Muscle of leg (tissue), 11 donors: Measurements from ENCODE around the gene NHERF2. TPM values are rescaled to one million over a fixed set of nuclear protein-coding genes. Genes with fewer than 3 reads are reported as not detected.

ENCODE experiments used
- DNase-seq: peaks from one replicate; pipeline ENCODE4 v3.0.0; 2013
- H3K27ac ChIP-seq: one replicate; pipeline ENCODE4 v1.5.1; 2013; ENCODE audit warnings: mild to moderate bottlenecking, low read length, control low read depth
- H3K27me3 ChIP-seq: one replicate; pipeline ENCODE4 v1.6.1; 2013; ENCODE audit warnings: low read length; ENCODE audit not compliant: control insufficient read depth, insufficient read depth
- H3K36me3 ChIP-seq: one replicate; pipeline ENCODE4 v1.6.1; 2013; ENCODE audit warnings: low read length; ENCODE audit not compliant: control insufficient read depth, insufficient read depth
- H3K4me1 ChIP-seq: one replicate; pipeline ENCODE4 v1.6.1; 2013; ENCODE audit warnings: low read length; ENCODE audit not compliant: control insufficient read depth, insufficient read depth
- H3K4me3 ChIP-seq: one replicate; pipeline ENCODE4 v1.5.1; 2013; ENCODE audit warnings: low read length, control low read depth
- H3K9me3 ChIP-seq: replicated peaks from 2 replicates; pipeline ENCODE4 v1.6.1; 2013; ENCODE audit warnings: low read depth, low read length; ENCODE audit not compliant: control insufficient read depth
- WGBS: methylation state at CpG from one replicate; pipeline ENCODE4 v1.1.5; 2013; ENCODE audit warnings: missing lambda C conversion rate; ENCODE audit not compliant: insufficient coverage; 5-methylcytosine and 5-hydroxymethylcytosine counted together
- polyA plus RNA-seq, 8 donors: library from polyadenylated mRNA; unstranded; fragments of 120-200 nt; gene quantifications; one replicate each; pipeline versions ENCODE4 v1.2.1 to v1.2.3, GENCODE V29; 2013; ENCODE audit warnings: inconsistent platforms in 1 of 8, low replicate concordance in 1 of 8; ENCODE audit not compliant: insufficient read length in 8 of 8, insufficient read depth in 1 of 8
- total RNA-seq: library from RNA; stranded (reverse); fragments of 120-200 nt; gene quantifications from one replicate; pipeline ENCODE4 v1.2.4, GENCODE V29; 2013

Gene NHERF2
- total and polyA plus RNA-seq, 9 donors = 22.1 to 60.6 (median 45.4) TPM

DNA sequence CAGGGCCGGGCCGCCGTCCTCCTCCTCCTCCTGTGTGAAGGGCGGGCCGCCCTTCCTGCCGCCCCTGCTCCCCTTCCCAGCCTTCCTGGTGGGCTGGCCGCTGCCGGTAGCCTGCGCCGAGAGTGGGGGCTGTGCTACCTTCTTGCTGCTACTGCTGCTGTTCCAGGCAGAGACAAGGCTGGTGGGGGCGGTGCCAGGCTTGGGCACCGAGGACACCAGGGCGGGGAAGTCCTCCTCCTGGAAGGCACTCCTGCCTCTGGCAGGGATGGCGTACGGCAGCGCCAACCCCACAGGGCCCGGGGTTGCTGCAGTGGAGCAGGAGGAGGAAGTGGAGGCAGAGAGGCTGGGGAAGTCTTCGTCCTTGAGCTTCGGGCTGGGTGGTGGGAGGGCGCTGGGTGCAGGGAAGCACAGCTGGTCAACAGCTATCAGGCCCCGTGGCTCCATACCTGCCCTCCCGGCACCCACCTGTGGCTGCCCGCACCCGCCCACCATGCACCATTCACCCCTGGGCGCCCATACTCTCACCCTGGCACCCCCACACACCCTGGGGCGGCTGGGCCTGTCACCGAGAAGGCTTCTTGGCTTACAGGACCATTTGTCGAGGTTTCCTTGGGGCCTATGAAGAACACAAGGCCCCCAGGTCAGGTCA, 26.7 kb upstream of the NHERF2 start:
- Histone ChIP-seq H3K36me3 (peaks cover 69% of the 10 kb centered on the region), H3K27ac (no peak overlapping the region), H3K4me1 (peaks cover 30% of the 10 kb centered on the region), H3K9me3 (no peaks in the 10 kb centered on the region), H3K4me3 (no peak overlapping the region), H3K27me3 (no peaks in the 10 kb centered on the region)
- DNase-seq = no peak
- WGBS = 88% methylated on average over 20 of the region's 28 CpGs

DNA sequence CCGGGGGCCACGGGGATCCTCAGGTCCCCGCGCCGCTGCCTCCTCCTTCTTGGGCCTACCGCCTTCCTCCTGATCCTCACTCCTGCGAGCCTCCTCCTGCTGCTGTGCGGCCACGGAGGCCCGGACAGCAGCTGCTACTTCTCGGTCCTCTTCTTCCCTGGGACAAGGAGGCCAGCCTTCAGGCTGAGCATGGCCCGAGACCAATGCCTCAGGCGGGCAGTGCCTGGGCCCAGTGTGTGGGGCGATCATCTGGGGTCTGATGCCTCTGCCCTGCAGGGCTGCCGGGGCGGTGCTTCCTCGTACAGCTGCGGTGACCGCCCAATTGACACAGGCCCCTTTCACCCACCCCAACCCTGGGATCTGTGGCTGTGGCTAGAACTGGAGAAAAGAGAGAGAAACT, 25.7 kb upstream of the NHERF2 start:
- H3K27me3 ChIP-seq = no peaks in the 10 kb centered on the region
- no peak overlapping the region for H3K27ac ChIP-seq
- 92% methylated on average over 14 of the region's 19 CpGs for WGBS
- H3K9me3 ChIP-seq = no peaks in the 10 kb centered on the region
- H3K36me3 ChIP-seq = peaks cover 72% of the 10 kb centered on the region
- no peak overlapping the region for H3K4me3 ChIP-seq
- H3K4me1 ChIP-seq = peaks cover 40% of the 10 kb centered on the region
- DNase-seq = no peak

DNA sequence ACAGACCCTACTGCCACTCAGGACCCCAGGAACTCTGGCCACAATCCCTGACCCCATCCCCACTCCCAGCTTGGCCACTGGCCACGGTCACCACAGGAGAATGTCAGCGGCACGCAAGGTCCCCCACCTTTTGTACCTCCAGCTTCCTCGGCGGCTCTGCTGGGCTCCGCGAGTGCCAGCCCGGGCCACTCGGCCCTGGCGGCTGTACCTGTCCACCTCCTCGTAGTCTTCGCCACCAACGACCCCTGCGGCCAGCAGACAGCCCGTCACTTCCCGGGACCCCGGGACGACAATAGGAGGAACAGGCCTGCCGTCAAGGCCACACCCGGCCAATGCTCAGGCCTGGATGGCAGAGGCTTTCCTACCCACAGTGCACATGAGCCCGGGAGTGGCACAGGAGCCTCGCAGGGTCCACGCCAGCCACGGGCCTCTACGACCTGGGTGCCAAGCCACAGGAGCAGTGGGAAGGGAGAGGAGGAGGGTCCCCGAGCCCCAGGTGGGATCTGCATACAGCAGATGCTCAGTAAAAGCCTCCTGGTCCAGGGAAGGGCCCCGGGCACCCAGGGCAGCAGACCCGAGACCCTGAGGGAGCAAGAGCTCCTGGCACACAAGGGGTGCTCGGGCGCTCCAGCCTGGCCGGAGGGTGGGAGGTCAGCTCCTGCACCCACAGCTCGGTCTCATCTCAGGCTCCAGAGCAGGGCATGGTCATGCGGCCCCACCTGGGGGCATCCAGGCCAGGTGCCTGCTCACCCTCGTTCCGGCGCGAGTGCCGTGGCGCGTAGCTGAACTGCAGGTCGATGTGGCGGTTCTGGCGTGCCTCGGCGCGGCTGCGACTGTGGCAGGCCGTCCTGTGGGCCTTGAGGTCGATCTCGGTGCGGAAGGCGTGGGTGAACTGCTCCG, 25.0 kb upstream of the NHERF2 start:
- Histone ChIP-seq H3K4me3 (no peak overlapping the region), H3K27ac (no peak overlapping the region), H3K36me3 (peaks cover 70% of the 10 kb centered on the region), H3K4me1 (peaks cover 44% of the 10 kb centered on the region), H3K27me3 (no peaks in the 10 kb centered on the region), H3K9me3 (no peaks in the 10 kb centered on the region)
- WGBS = 94% methylated on average over 51 of the region's 53 CpGs
- no peak for DNase-seq

DNA sequence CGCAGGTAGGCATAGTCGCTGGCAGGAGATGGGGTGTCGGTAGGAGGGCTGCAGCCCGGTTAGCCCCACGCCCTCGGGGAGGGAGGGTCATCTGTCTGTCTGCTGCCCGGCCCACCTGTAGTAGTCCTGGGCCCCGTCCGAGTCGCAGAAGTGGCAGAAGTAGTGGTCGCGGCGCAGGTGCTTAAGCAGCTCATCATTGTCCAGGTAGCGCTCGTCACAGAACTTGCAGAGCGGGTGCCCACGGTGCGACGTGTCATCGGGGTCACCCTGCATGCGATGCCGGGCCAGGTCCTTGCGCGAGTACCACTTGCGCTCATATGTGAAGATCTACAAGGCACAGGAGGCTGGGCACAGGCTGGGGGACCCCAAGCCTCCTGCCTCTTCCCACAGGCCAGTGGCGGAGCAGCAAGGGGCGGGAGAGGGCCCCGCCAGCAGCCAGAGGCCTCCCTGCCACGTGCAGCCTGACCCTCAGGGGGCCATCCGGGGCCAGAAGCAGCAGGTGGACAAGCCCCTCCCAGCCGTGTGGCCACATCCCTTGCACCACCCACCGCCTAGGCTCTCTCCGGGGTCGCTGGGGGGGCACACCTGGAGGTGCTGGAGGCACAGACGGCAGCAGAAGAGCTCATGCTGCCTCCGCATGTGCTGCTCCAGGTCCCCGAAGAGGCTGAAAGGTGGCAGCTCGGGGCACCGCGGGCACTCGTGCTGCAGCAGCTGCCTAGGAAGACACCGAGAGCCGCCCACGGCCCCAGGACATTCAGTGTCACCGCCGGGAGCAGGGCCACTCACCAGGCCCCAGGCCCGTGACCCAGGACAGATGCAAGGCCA, 24.1 kb upstream of the NHERF2 start:
- Histone ChIP-seq H3K36me3 (peaks cover 68% of the 10 kb centered on the region), H3K4me1 (peaks cover 54% of the 10 kb centered on the region), H3K27me3 (no peaks in the 10 kb centered on the region), H3K4me3 (no peak overlapping the region), H3K9me3 (no peaks in the 10 kb centered on the region), H3K27ac (peak overlapping the region; percentile 35)
- WGBS = 92% methylated on average over 42 of the region's 47 CpGs
- no peak for DNase-seq

DNA sequence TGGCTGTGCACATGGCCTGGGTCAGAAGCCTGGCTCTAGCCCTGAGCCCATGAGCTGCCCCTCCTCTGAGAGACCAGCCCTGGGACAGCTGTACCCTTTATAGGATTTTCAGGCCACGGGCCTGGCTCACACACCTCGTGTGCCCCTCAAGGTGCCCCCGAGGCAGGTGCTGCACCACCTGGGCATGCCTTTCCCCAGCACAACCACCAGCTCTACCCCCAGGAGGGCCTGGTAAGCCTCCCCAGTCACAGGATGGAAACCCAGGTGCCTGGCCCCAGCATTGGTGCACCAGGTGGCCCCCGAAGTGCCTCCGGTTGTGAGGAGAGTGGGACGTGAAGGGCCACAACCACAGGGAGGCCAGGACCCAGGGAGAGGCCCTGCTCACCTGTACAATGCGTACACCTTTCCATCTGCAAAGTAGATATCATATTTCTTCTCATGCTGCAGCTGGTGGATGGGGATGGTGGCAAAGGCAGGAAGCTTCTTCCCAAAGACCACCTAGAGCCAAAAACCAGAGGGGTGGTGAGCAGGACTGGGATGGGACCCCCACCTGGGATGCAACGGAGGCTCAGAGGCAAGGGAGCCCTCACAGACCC, 23.4 kb upstream of the NHERF2 start:
- H3K4me3 ChIP-seq = no peak overlapping the region
- DNase-seq = no peak
- H3K4me1 ChIP-seq = peaks cover 61% of the 10 kb centered on the region
- WGBS = 82% methylated on average over 6 of the region's 8 CpGs
- H3K27me3 ChIP-seq = no peaks in the 10 kb centered on the region
- H3K9me3 ChIP-seq = no peaks in the 10 kb centered on the region
- H3K36me3 ChIP-seq = peaks cover 65% of the 10 kb centered on the region
- peak overlapping the region; percentile 67 for H3K27ac ChIP-seq

DNA sequence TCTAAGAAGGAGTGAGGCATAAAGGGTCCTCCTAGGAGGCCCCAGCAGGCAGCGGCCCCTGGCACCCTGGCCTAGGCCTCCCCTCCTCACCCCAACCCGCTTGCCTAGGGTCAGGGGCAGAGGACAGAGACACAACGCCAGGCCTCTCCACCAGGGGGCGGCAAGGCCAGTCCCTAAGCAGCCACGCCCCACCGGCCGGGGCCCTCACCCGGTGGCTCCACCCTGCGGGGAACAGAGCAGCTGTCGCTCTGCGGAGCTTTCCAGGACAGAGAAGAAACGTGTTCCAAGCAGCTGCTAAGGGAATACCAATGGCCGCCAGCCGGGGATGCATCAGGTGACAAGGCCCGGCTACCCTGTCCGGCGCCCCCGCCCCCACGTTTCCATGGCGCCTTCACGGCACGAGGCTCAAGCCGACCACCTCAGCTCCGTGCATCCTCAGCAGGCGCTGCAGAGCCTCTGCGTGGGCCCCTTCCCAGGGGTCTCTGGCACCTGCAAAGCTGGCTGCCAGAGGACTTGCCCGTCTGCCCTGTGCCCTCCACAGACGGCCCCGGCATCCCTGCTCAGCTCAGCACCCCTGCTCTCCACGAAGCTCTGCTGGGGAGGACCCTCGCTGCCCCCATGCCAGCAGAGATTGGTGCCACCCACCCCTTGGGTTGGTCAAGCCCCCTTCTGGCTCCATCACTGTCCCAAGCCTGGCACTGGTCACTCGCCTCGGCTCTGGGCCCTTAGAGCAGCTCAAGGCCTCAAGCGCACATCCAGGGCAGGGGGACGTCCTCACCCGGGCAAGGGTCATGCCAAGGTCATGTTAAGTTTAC, 22.7 kb upstream of the NHERF2 start:
- WGBS = 19% methylated on average over 36 of the region's 36 CpGs
- H3K27ac ChIP-seq = peak overlapping the region; percentile 78
- peaks cover 58% of the 10 kb centered on the region for H3K36me3 ChIP-seq

DNA sequence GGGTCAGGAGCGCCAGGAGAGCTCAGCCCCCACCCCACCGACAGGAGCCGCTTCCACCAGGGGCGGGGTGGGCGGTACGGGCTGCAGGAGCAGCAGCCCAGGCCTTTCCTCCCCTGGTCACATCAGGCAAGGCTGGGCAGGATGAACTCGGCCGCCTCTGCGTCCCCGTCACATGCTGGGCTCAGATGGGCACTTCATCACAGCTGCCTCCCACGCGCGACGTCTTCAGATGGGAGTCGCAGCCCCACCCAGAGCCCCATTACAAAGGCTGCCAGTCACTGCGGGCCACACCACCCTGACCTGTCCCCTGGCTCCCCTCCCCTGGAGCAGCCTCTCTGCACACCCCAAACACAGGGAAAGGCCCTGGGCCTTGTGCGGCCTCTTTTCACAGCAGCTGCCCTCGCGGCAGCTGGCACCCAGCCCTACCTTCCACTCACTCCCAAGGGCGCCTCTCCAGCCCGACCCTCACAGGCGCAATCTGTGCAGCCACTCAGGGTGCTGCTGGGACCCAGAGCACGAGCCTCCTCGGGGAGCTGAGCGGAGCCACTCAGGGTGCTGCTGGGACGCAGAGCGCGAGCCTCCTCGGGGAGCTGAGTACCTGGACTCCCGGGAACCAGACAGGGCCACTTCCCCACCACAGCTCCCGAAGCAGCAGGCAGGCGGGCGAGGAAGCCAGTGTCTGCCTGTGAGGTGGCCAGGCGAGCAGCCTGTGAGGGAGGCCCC, 21.7 kb upstream of the NHERF2 start:
- peak overlapping the region; percentile 78 for H3K27ac ChIP-seq
- H3K36me3 ChIP-seq = peaks cover 49% of the 10 kb centered on the region
- 61% methylated on average over 25 of the region's 34 CpGs for WGBS
- DNase-seq = no peak
- H3K4me1 ChIP-seq = peaks cover 69% of the 10 kb centered on the region
- H3K4me3 ChIP-seq = no peak overlapping the region
- no peaks in the 10 kb centered on the region for H3K27me3 ChIP-seq
- H3K9me3 ChIP-seq = no peaks in the 10 kb centered on the region

More for the DNA sequence above, 22.7 kb upstream of the NHERF2 start:
- no peaks in the 10 kb centered on the region for H3K9me3 ChIP-seq
- H3K27me3 ChIP-seq = no peaks in the 10 kb centered on the region
- no peak overlapping the region for H3K4me3 ChIP-seq
- peaks cover 68% of the 10 kb centered on the region for H3K4me1 ChIP-seq
- peak; percentile 95 for DNase-seq

DNA sequence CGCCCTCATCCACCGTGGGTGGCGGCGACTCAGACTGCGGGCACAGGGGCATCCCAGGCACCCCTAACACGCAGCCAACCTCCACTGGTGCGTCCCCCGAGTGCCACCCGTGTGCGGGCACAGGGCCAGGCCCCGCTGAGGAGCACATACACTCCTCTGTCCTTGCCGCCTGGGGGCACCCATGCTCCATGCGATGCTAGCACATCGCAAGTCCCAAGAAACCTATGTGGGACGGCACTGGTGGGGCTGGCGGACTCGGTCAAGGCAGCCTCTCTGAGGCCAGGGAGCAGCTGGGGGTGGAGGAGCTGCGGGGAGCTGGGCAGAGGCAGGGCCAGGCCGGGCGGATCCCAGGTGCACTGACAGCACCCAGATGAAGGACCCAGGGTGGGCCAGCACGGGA, 21.1 kb upstream of the NHERF2 start:
- peaks cover 76% of the 10 kb centered on the region for H3K4me1 ChIP-seq

DNA sequence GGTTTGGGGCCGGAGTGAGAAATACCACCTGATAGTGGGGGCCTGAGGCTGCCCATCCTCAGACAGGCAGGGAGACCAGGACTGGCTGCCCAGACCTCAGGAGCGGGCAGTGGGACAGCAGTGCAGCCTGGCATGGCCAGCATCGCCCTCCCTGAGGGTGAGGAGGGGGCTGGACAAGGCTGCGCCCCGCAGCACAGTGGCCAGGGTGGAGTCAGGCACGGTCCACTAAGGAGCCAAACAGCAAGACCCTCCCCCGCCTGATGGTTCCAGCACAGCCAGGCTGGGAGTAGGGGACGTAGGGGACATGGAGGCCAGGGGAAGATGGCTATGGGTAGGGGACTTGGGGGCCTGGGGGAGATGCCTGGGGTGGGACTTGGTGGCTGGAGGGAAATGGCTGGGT, 20.4 kb upstream of the NHERF2 start:
- Histone ChIP-seq H3K36me3 (peaks cover 36% of the 10 kb centered on the region), H3K4me1 (peaks cover 77% of the 10 kb centered on the region), H3K27ac (peak overlapping the region; percentile 3), H3K4me3 (no peak overlapping the region), H3K9me3 (no peaks in the 10 kb centered on the region), H3K27me3 (no peaks in the 10 kb centered on the region)
- no peak for DNase-seq
- 90% methylated on average over 8 of the region's 8 CpGs for WGBS

More for the DNA sequence above, 21.1 kb upstream of the NHERF2 start:
- no peaks in the 10 kb centered on the region for H3K27me3 ChIP-seq
- no peaks in the 10 kb centered on the region for H3K9me3 ChIP-seq
- DNase-seq = no peak
- H3K36me3 ChIP-seq = peaks cover 43% of the 10 kb centered on the region
- no peak overlapping the region for H3K4me3 ChIP-seq
- peak overlapping the region; percentile 3 for H3K27ac ChIP-seq
- 86% methylated on average over 21 of the region's 21 CpGs for WGBS
